Osteoblast (primary cell): ENCODE results near the gene KMT2E. TPM values are rescaled to one million over a fixed set of nuclear protein-coding genes. Genes with fewer than 3 reads are reported as not detected.
"Not testable (repeated sequence)": the region's sequence is repeated elsewhere in the genome, so short reads cannot be mapped to it uniquely, and the experiment has no call there.

Experiments used
- DNase-seq: peaks from one replicate; pipeline ENCODE4 v3.0.0; 2011; ENCODE audit warnings: low spot score, mixed read lengths; ENCODE audit not compliant: insufficient read length; ENCODE audit errors: missing footprints
- H2AFZ ChIP-seq: 2 replicates; pipeline ENCODE4 v1.6.0; 2011; ENCODE audit warnings: mild to moderate bottlenecking, low read length
- H3K27ac ChIP-seq: 2 replicates; pipeline ENCODE4 v1.5.1; 2011; ENCODE audit warnings: mild to moderate bottlenecking, low read depth, low read length, moderate library complexity
- H3K27me3 ChIP-seq: 2 replicates; pipeline ENCODE4 v1.6.0; 2012; ENCODE audit warnings: mild to moderate bottlenecking, control low read depth, inconsistent platforms, low read length, moderate library complexity; ENCODE audit not compliant: insufficient read depth
- H3K36me3 ChIP-seq: 2 replicates; pipeline ENCODE4 v1.5.1; 2011; ENCODE audit warnings: mild to moderate bottlenecking, low read length, control low read depth, moderate library complexity; ENCODE audit not compliant: insufficient read depth
- H3K4me1 ChIP-seq: 2 replicates; pipeline ENCODE4 v1.5.1; 2011; ENCODE audit warnings: mild to moderate bottlenecking, low read length, control low read depth, moderate library complexity; ENCODE audit not compliant: insufficient read depth
- H3K4me2 ChIP-seq: 2 replicates; pipeline ENCODE4 v1.6.0; 2011; ENCODE audit warnings: mild to moderate bottlenecking, low read length; ENCODE audit not compliant: insufficient read depth
- H3K4me3 ChIP-seq: fragments of 200-600 bp; sonication (generic); 3 replicates; pipeline ENCODE4 v1.5.1; 2012; ENCODE audit warnings: mild to moderate bottlenecking, low read length, inconsistent platforms; ENCODE audit not compliant: insufficient read depth
- H3K79me2 ChIP-seq: 2 replicates; pipeline ENCODE4 v1.6.0; 2012; ENCODE audit warnings: mild to moderate bottlenecking, low read length, control low read depth, inconsistent platforms; ENCODE audit not compliant: insufficient read depth
- H3K9me3 ChIP-seq: 2 replicates; pipeline ENCODE4 v1.5.1; 2011; ENCODE audit warnings: low read depth, low read length, control low read depth
- H4K20me1 ChIP-seq: 2 replicates; pipeline ENCODE4 v1.6.0; 2012; ENCODE audit warnings: mild to moderate bottlenecking, low read length, control low read depth; ENCODE audit not compliant: insufficient read depth
- CTCF ChIP-seq: IDR thresholded peaks from 2 replicates; pipeline ENCODE4 v1.5.1; 2011; ENCODE audit warnings: mild to moderate bottlenecking, low read depth, low read length, moderate library complexity; ENCODE audit errors: extremely low read depth
- total RNA-seq: library from RNA; depleted of rRNA; stranded (reverse); fragments of >200 nt; gene quantifications from 2 replicates; pipeline ENCODE4 v1.2.3, GENCODE V29; 2012

KMT2E gene
- total RNA-seq, 1 donor: 124 TPM

GRCh38 chr7:105001652-105002184 is 12.3 kb upstream of the KMT2E start:
- H3K4me2 ChIP-seq: no peak overlapping the region
- H2AFZ ChIP-seq: no peak overlapping the region
- DNase-seq: no peak
- H3K36me3 ChIP-seq: peaks cover 14% of the 10 kb centered on the region
- TF ChIP-seq CTCF: no peak
- H3K9me3 ChIP-seq: no peaks in the 10 kb centered on the region
- no peaks in the 10 kb centered on the region for H3K27me3 ChIP-seq
- peak overlapping the region; percentile 87 for H3K27ac ChIP-seq
- peaks cover 40% of the 10 kb centered on the region for H3K4me1 ChIP-seq
- peaks cover 30% of the 10 kb centered on the region for H3K79me2 ChIP-seq
- no peak overlapping the region for H3K4me3 ChIP-seq
- H4K20me1 ChIP-seq: peaks cover 83% of the 10 kb centered on the region

GRCh38 chr7:105003275-105003674 is 10.7 kb upstream of the KMT2E start:
- peak overlapping the region; percentile 57 for H3K4me3 ChIP-seq
- peaks cover 86% of the 10 kb centered on the region for H4K20me1 ChIP-seq
- peak overlapping the region; percentile 87 for H3K27ac ChIP-seq
- DNase-seq: peak; percentile 32
- H3K9me3 ChIP-seq: no peaks in the 10 kb centered on the region
- no peak for TF ChIP-seq CTCF
- peaks cover 46% of the 10 kb centered on the region for H3K79me2 ChIP-seq
- H2AFZ ChIP-seq: no peak overlapping the region
- H3K27me3 ChIP-seq: no peaks in the 10 kb centered on the region
- H3K36me3 ChIP-seq: peaks cover 19% of the 10 kb centered on the region
- H3K4me2 ChIP-seq: peak overlapping the region; percentile 90
- H3K4me1 ChIP-seq: peaks cover 48% of the 10 kb centered on the region

- no peak overlapping the region for H2AFZ ChIP-seq
- peaks cover 80% of the 10 kb centered on the region for H4K20me1 ChIP-seq
- H3K27ac ChIP-seq: peak overlapping the region; percentile 87
- H3K36me3 ChIP-seq: peaks cover 19% of the 10 kb centered on the region
- H3K4me2 ChIP-seq: peak overlapping the region; percentile 90
- TF ChIP-seq CTCF: no peak
- no peaks in the 10 kb centered on the region for H3K9me3 ChIP-seq
- no peak for DNase-seq
- H3K4me1 ChIP-seq: peaks cover 50% of the 10 kb centered on the region
- H3K27me3 ChIP-seq: no peaks in the 10 kb centered on the region
- H3K79me2 ChIP-seq: peaks cover 53% of the 10 kb centered on the region
- peak overlapping the region; percentile 2 for H3K4me3 ChIP-seq
Observed at GRCh38 chr7:105003872-105004510, 10.0 kb upstream of the KMT2E start.

GRCh38 chr7:105005006-105005405 is 9.0 kb upstream of the KMT2E start:
- Histone ChIP-seq H3K4me1 (peaks cover 54% of the 10 kb centered on the region), H3K36me3 (peaks cover 19% of the 10 kb centered on the region), H4K20me1 (peaks cover 73% of the 10 kb centered on the region), H3K79me2 (peaks cover 63% of the 10 kb centered on the region)
- not testable (repeated sequence) for H3K27me3 ChIP-seq, DNase-seq, H3K27ac ChIP-seq, H2AFZ ChIP-seq, H3K9me3 ChIP-seq, H3K4me2 ChIP-seq, H3K4me3 ChIP-seq

- Histone ChIP-seq H3K36me3 (peaks cover 21% of the 10 kb centered on the region), H3K79me2 (peaks cover 68% of the 10 kb centered on the region)
Observed at GRCh38 chr7:105005486-105005885, 8.5 kb upstream of the KMT2E start.

More at GRCh38 chr7:105005486-105005885, 8.5 kb upstream of the KMT2E start:
- H3K4me2 ChIP-seq, DNase-seq, H3K4me3 ChIP-seq, H3K27me3 ChIP-seq, H2AFZ ChIP-seq, H3K9me3 ChIP-seq, H3K27ac ChIP-seq: not testable (repeated sequence)
- Histone ChIP-seq H3K4me1 (peaks cover 58% of the 10 kb centered on the region), H4K20me1 (peaks cover 73% of the 10 kb centered on the region)
